Testis (tissue), 2 donors: Measurements from ENCODE around the gene IL1RAP.

Experiments used
- POLR2A ChIP-seq: fragments of 450-650 bp; IDR thresholded peaks from one replicate; pipeline ENCODE4 v1.6.1; 2017; ENCODE audit warnings: antibody characterized with exemption, mild to moderate bottlenecking, moderate library complexity
- TF ChIP-seq, protein P1 (sequence below), 3 experiments: fragments of 450-650 bp in 2 of 3; fragments of 200-600 bp in 1 of 3; sonication (generic) in 1 of 3; IDR thresholded peaks; one replicate each; pipeline ENCODE4 v1.5.1; 2016 to 2019; ENCODE audit warnings: antibody characterized with exemption in 3 of 3, mild to moderate bottlenecking in 2 of 3, moderate library complexity in 1 of 3

GRCh38 chr3:190486533-190486864, 27.4 kb upstream of the IL1RAP start:
- TF ChIP-seq, protein P1, sequence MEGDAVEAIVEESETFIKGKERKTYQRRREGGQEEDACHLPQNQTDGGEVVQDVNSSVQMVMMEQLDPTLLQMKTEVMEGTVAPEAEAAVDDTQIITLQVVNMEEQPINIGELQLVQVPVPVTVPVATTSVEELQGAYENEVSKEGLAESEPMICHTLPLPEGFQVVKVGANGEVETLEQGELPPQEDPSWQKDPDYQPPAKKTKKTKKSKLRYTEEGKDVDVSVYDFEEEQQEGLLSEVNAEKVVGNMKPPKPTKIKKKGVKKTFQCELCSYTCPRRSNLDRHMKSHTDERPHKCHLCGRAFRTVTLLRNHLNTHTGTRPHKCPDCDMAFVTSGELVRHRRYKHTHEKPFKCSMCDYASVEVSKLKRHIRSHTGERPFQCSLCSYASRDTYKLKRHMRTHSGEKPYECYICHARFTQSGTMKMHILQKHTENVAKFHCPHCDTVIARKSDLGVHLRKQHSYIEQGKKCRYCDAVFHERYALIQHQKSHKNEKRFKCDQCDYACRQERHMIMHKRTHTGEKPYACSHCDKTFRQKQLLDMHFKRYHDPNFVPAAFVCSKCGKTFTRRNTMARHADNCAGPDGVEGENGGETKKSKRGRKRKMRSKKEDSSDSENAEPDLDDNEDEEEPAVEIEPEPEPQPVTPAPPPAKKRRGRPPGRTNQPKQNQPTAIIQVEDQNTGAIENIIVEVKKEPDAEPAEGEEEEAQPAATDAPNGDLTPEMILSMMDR (IDR thresholded peaks at IDR 0.05) = no peak
- TF ChIP-seq POLR2A = no peak
